Measurements from ENCODE around the gene NRXN2.

Gene NRXN2

DNA sequence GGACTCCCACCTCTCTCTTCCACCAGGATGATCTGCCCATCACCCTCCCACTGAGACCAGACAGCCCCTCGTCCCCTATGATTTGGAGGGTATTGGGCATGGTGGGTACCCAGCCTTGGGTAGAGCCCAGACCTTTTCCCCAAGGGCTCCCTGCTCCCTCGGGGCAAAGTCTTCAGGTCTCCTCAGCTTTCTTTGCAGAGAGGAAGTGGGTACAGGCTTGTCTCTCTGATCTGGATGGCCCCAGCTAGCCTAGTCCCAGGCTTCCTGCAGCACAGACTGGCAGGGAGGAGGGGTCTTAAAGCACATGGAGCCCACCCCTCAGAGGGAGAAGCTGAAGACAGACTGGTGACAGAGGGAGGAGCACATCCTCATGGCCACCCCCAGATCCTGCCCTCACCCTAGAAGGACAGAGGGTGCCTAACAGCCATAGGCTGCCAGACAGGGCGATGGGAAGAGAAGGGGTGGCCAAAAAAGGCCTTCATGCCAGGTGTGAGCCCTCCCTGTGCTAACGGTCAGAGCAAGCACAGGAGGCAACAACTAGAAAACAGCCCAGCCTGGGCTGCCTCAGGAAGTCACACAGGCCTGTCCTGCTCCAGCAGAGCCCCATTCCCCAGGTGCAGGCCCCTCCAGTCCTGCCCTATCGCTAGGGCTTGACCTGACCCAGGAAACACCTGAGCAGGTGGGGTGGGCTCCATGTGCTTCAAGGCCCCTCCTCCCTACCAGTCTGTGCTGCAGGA lies 101.5 kb downstream of the NRXN2 start:
- no peak for DNase-seq

DNA sequence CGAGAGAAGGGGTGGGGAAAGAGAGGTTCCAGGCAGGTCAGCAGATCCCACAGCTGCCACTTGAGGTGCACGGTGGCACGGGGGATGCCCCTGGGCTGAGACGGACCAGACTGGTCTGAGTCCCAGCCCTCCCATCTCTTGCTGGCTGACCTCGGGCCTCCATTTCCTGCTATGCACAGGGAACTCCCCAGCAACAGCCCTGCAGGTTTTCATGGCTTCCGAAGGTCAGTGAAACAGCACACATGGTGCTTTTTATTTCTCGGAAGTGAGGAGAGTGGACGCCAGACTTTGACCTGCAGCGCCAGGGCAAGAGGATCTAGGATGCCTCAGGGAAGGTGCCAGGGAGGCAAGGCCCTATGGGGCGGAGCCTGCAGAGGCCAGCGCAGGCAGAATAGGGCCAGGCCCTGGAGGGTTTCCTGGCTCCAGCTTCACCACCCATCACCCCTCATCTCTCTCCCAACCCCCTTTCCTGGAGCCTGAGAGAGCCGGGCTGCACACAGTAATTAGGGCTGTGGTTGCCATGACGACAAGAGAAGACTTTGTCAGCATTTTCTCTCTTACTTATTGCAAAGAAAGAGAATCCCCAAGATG lies 102.5 kb downstream of the NRXN2 start:
- no peak for DNase-seq

DNA sequence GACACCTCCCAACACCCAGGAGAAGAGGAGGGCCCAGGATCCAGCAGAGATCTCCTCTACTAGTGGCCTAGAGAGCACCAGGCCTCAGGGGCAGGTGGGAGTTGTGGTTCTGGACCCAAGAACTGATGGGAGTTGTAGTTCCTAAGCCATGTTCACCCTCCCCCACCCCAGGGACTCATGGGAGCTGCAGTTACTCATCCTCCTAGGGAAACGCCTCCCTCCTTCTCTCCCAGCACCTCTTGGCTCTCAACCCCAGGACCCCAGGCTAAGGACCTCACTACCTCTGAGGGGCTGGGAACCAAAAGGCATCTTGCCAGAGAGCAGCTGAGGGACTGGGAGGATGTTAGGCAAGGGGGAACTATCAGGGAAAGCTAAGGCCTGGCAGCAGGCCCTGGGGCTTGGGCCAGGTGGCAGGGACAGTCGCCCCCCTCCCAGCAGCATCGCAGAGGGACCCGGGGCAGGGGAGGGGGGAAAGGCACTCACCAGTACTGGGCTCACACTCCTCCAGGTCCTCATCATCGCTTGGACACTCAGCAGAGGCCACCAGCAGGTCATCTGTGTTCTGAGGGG lies 103.1 kb downstream of the NRXN2 start:
- DNase-seq = no peak

DNA sequence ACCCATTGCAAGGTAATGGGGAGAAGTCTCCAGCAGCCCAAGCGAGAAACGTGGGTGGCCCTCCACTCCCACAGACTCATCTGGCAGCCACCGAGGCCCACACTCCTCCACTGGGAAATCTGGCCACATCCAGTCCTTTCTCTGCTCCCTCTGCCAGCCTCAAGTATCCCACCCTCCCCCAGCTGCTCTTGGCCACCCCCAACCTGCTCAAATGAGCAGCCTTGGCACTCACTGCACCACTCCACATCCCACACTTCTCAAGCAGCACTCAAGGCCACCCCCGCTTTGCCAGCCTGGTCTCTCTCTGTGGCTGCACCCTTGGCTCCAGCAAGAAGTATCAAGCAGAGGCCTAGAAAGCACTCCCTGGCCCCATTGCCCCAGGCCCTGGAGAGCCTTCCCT lies 103.8 kb downstream of the NRXN2 start:
- no peak for DNase-seq

DNA sequence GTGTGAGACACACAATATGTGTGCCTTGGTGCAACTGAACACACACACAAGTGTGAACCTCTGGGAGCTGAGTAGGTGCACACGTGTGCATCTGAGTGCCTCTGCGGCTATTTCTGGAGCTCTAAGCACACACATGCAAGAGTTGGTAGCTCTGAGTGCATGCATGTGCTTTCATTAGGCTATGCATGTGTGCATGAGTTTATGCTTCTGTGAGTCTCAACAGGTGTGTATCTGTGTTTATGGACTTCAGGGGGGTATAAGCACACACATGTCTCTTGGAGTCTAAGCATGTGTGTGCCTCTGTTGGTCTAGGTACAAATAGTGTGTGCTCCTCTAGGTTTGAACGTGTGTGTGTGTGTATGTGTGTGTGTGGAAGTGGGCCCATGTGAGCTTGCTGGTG lies 106.2 kb downstream of the NRXN2 start:
- DNase-seq = no peak

DNA sequence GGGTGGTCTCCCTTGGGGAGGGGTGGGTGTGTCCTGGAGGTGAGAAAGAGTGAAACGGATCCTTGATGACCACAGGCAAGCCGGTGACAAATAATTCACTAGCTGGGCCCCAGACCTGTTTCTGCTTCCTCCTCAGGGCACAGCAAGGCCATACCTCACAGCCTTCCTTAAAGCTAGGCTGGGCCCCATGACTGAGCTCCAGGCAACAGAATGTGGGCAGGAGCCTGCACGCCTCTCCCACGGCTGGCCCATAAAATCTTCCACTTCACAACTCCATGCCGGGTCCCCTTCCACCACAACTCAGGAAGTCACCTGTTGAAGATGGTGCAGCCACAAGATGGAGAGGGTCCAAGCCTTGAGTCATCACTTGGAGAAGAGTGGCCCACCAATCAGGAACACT lies 108.1 kb downstream of the NRXN2 start:
- no peak for DNase-seq

DNA sequence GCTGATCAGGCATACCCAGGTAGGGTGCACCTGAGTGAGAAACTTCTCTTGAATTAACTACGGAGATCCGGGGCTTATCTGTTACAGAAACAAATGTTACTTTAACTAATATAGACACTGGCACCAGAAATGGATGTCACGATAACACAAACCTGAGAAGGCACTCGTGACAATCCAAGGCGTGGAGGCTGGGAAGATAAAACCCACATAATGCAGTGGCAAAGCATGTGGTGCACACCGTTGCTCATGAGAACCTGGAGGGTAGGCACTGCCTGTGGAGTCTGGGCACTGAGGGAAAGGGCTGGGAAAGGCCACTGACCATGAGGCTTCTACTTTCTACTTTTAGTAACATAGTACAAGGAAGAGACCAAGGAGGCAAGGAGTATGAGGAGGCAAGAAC lies 109.3 kb downstream of the NRXN2 start:
- no peak for DNase-seq

DNA sequence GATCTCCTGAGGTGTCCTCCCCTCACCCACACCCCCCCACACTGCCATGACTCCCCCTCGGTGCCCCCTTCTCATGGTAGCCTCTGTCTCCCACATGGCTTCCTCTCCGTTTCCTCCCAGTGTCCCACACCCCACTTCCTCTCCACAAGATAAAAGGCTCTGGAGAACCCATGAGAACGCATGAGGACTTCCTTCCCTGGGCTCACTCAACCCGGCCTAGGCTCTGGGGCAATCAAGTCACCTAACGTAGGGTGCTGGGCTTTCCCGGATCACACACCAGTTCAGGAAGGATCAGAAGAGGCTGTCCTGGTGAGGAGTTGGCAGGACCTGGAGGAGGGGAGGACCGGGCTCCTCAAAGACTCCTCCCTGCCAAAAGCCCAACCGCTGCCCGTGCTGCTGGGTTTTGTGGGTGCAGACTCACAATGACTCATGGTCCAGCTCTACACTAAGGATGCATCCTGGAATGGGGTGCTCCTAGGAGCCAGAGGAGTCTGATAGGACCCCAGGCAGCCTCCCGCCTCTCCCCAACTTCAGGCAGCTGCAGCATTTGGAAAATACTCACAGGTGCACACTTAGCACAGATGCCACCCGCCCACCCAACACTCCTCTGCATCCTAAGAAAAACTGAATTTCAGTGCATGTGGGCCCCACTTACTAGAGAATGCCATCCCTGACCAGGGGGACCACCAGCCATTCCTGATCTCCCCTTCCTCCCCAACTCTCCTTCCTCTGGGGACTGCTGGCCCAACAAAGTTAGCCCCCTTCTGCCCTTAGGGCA lies 110.9 kb downstream of the NRXN2 start:
- no peak for DNase-seq

DNA sequence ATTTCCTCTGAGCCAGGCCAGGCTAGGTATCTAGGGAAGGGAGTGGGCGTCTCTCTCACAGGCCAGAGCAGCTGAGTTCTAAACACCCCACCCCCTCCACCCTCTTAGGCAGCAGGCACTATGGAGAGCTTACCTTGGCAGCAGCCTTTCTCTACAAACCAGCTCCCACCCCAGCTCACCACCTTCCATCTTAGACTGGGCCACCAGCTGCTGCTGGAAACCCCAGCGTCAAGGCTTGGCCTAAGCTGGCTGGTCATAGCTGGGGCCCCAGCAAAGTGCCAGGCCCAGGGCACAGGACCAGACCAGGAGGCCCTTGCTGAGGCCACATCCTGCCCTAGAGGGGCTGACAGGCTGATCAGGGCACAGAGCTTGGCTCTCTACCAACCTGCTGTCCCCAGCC lies 111.8 kb downstream of the NRXN2 start:
- DNase-seq = no peak

DNA sequence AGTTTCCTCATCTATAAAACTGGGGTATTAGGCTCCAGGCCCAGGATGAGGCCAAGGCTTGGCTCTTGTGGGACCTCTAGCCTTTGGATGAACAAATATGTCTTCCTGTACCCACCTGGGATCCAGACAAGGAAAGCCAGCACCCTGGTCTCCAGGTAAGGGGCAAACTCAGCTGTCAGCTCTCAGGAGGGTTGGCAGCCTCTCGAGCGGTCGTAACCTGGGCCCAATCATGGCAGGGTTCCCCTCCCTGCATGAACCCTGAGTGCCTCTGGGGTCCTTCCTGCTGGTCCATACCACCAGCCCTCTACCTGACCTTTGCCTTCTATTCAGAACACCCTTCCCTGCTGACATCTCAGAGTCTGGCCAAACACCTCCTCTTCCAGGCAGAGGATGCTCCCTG lies 112.4 kb downstream of the NRXN2 start:
- DNase-seq = no peak

DNA sequence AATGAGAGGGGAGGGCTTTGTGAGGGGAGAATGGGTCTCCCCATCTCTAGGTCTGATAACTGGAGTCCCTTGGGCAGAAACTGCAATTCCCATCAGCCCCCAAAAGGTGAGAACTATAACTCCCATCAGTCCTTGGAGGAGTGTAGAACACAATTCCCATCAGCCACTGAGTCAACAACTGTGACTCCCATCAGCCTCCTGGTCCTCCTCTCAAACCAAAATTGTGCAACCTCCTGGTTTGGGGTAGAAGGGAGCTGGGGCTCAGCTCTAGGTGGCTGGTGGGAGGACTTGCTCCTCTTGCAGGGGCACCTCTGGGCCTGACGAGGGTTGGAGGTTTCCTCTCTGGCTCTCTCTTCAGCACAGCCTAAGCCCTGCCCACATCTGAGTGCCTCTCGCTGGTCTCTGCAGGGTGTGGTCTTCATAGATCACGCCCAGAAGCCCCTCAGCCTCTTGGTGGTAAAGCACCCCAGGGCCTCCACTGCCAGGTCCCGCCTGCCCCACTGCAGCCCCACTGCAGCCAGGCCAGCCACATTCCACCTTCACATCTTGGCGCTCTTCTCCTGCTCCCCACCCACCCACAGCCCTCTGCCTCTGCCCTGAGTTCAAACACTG lies 113.5 kb downstream of the NRXN2 start:
- no peak for DNase-seq

DNA sequence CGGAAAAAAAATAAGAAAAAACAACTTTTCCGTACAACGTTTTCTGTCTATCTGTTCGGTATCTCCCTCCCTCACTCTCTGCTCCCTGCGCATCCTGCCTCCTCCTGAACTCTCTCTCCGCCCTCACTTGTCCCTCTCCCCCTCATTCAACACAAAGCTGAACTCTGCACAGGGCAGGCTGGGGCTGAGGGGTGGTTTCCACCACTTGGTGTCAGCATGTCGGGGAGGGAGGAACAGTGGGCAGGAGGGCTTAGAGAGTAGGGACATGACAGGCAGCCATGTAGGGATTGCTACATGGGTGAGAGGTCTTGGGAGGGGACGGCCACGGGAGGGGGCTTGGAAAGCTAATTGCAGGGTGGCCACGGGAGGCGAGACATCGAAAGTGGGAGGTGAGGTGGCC lies 114.4 kb downstream of the NRXN2 start:
- no peak for DNase-seq

DNA sequence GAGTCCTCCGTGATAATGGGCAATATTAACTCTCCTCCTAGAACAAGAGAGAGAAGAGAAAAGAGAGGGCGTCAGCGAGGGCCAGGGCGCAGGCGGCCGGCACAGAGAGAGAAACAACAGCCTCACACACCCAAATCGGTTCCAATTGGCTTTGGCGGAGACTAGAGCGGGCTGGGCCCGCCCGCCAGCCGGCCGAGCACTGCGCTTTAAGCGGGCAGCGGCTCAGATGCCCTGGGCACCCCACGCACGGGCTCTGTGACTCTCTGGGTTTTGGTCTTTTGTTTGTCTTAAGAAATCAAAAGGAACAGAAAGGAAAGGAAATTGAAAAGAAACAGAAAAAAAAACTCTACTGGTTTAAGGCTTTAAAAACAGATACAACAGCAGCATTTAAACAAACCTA lies 115.0 kb downstream of the NRXN2 start:
- no peak for DNase-seq

DNA sequence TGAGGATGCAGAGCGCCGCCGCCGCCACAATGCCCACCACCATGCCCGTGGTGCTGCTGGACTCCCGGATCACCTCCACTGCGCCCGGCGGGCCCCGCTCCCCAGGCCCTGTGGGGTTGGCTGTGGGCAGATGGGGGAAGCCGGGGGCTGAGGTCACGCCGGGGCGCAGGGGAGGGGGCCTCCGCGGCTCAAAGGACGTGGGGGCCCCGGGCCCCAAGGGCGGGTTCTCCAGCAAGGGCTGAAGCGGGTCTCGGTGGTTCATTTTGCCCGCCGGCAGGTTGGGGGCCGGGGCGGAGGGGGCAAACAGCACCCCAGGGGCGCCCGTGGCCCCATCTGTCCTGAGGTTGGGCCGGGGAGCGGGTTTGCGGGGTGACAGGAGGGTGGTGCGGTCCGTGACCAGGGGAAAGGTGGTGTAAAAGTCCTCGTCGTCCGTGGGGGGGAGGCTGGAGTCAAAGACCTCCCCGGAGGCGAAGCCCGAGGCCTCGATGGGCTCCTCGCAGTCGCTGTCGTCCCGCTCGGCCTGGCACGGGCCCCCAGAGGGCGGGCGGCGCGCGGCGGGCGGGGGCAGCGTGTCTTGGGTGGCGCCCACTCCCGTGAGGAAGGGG lies 115.5 kb downstream of the NRXN2 start:
- DNase-seq = no peak

DNA sequence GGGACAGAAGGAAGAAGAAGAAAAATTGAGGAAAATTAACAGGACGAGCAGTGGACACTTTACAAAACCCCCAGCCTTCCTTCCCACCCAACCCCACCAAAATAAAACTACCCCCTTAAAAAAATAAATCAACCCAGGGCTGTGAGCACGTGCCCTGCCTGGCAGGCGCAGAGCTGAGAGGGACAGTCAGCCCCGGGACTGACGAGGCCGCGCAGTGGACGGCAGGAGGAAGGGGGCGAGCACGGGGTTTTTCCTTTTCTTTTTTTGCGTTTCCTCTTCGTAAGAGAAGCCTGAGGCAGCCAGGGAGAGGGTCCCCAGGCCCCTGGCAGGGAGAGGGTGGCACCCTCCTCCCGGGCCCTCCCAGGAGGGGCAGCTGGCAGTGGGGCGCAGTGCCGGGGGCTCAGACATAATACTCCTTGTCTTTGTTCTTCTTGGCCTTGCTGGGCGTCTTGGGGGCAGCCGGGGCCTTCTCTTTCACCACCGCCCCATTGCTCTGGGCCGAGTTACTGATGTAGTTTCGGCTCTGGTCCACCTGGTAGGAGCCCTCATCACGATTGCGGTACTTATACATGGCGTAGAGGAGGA lies 116.1 kb downstream of the NRXN2 start:
- DNase-seq = no peak

DNA sequence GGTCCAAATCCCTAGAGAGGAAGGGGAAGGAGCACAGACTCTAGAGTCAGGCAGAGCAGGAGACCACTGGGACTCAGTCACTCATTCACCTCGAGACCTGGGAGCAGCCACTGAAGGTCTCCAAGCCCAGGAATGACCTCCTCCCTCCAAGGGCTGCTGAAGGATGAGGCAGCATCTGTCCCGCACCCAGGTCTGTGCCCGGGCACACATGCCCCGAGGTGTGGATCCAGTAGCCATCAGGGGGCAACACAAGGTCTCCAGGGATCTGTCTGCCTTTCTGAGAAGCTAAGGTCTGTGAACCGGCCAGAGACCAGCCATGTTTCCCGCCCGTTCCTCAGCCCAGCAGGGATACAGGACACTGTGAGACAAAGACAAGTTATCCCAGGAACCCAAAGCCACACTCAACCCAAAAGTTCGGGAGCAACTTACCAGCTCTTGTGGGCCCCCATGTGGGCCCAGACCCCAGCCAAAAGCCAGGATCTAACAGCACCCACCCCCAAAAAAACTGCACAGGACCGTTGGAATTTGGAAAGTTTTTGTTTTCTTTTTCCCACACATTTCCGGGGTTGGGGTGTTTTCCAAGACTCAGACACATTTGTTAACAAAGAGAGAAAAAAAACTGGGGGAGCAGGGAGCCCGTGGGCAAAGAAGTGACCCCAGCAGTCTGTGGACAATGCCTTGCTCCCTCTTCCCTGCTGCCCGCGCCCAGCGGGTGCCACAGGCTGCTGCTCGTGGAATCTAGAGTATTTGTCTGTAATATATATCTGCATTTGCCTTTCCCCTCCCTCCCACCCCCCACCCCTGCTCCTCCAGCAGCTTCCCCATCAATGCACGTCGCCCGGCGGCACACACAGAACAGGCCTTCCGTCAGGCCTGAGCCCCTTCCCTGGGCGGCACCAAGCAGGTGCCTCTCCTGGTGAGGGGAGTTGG lies 117.1 kb downstream of the NRXN2 start:
- no peak for DNase-seq

DNA sequence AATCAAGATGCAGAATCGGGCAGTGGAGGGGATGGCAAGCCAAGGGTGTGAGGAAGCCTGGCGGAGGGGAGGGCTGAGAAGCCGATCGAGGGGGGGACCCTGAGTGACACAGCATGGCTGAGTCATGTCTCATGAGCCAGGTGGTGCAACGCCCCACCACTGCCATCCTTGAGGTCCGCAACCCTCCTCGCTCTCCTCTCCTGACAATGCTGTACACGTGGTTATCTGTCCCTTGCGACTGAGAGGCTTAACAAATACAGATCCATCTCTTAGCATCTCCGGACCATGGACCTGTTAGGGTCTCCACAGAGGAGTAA lies 117.8 kb downstream of the NRXN2 start:
- DNase-seq = no peak

DNA sequence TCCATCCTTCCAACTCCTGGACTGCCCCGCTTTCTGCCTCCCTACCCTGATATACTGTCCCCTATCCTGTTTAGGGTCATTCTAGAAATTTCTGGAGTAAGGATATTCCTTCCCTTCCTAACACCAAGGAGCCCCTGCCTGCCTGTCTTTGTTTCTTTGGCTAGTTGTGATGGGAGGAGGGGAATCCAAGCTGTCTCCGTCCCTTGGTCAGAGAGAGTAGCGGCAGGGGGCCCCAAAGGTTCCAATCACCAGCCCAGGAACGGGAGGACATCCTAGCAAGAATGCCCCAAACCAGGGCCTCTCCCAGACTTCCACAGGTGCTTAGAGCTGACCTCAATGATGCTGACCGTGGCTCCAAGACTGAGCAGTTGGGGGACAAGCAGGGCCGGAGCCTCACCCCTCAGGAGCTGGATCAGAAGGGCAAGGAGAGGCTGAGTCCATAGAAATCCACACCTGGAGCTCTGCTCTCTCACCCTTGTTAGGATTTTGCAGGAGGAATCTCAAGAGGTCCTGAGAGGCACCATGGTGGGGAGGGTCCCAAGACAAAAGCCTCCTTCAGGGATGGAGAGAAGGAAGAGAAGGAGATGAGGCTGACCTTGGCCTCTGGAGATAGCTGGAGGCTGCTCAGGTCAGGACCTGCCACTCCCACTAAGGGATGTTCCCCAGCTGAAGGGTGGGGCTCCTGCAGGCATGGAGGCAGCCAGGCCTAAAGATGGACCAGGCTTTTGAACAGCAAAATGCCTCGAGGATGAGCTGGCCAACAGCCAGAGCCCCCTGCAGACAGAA lies 118.3 kb downstream of the NRXN2 start:
- no peak for DNase-seq

DNA sequence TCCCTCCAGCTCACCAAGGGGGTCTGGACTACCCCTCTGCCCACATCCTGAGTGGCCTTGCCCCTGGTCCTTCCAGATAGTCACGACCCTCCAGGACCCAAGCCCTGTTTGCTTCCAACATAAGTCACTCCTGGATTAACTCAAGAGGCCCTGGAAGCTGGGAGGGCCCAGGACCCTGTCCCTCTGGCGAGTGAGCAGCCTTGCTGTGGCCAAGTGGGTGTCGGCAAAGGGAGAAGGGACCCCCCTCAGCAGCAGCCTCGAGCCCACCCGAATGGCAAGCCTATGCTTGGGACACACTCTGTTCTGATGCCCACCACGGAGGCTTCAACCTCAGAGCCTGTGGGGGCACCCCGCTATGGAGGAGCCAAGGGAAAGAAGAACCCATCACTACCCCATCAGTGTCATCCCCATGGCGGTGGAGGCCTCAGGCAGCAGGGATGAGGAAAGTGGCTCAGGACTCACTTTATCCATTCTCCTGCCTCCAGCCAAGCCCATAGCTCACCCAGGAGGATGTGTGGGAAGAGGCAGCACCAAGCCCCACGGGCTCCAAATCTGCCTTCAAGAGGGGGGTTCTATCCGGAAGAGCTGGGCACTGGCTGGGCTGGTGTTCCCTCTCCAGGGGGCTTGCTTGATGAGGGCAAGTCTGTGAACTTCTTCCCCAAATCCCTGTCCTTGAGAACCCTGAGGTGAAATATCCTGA lies 119.4 kb downstream of the NRXN2 start:
- no peak for DNase-seq

DNA sequence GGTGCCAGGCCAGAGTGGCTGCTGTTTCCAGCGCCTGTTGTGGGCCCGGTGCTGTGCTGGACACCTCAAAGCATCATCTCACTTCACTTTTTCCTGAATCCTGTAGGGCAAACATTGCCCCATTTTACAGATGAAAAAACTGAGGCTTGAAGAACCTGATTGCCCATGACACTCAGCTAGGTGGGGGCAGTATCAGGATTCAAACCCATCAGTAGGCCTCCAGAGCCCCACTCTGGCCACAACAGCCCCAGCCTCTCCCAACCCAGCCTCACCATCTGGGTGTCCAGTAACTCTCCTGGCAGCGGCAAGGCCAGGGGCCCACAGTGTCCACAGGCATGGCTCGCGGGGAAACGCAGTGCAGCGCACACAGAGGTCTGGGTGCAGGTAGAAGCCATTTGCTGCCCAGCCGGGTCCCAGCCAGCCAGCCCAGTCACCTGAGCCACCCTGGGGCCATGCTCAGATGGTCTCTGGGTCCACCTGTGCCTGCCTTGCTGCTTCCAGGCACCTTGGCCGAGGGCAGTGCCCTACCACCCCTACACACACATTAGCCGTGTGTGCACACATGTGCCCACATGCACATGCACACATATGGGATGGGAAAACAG lies 120.4 kb downstream of the NRXN2 start:
- no peak for DNase-seq

All from CD4-positive, alpha-beta T cell treated with Interleukin-15 for 1 hour (primary cell).